Activated CD8-positive, alpha-beta T cell treated with anti-CD3 and anti-CD28 coated beads for 36 hours (primary cell): ENCODE measurements around the gene HRH3. TPM values are rescaled to one million over a fixed set of nuclear protein-coding genes. Genes with fewer than 3 reads are reported as not detected.

Source experiments
- ATAC-seq: fragments of 200-7000 bp; cut with Tn5 transposase; one replicate; pipeline ENCODE4 v1.10.0; 2021; ENCODE audit warnings: mild to moderate bottlenecking, moderate library complexity
- CTCF ChIA-PET: fragments of 350-600 bp; sonication (Branson Sonifier 250); formaldehyde crosslinking; loops from one replicate; lab custom pipeline; 2021; ENCODE audit warnings: antibody characterized with exemption; lab: Charles Lee
- POLR2A ChIA-PET: fragments of 350-600 bp; sonication (Branson Sonifier 250); formaldehyde crosslinking; loops from one replicate; lab custom pipeline; 2021; ENCODE audit warnings: antibody characterized with exemption; lab: Charles Lee
- DNase-seq: peaks from one replicate; pipeline ENCODE4 v3.0.0-alpha.2; 2020
- H3K27ac Mint-ChIP-seq: one replicate; pipeline ENCODE4 v1.8.0; 2021; ENCODE audit warnings: mild to moderate bottlenecking, mixed read lengths
- H3K27me3 Mint-ChIP-seq: one replicate; pipeline ENCODE4 v1.8.0; 2021; ENCODE audit warnings: mixed read lengths
- H3K36me3 Mint-ChIP-seq: one replicate; pipeline ENCODE4 v1.8.0; 2021; ENCODE audit warnings: low read depth, mixed read lengths
- H3K4me1 Mint-ChIP-seq: one replicate; pipeline ENCODE4 v1.8.0; 2021; ENCODE audit warnings: low read depth, mixed read lengths
- H3K4me3 Mint-ChIP-seq: one replicate; pipeline ENCODE4 v1.8.0; 2021; ENCODE audit warnings: mild to moderate bottlenecking, moderate library complexity, mixed read lengths
- H3K9me3 Mint-ChIP-seq: one replicate; pipeline ENCODE4 v1.8.0; 2021; ENCODE audit warnings: mixed read lengths
- CTCF ChIP-seq: fragments of 200-600 bp; IDR thresholded peaks from one replicate; pipeline ENCODE4 v1.8.0; 2022; ENCODE audit warnings: antibody characterized with exemption, mild to moderate bottlenecking
- intact Hi-C: fragments of 100-400 bp; cut with micrococcal nuclease; formaldehyde crosslinking; loops from one replicate; pipeline ENCODE4 v1.10.0; 2022
- total RNA-seq, 2 experiments: library from RNA; stranded (reverse); gene quantifications; one replicate each; pipeline ENCODE4 v1.2.3, GENCODE V29; 2021

Gene HRH3
- total RNA-seq, 2 experiments from 2014 or later: not detected

GRCh38 chr20:62231292-62231691, 11.2 kb upstream of the HRH3 start:
- intact Hi-C loops: no loop called here
- no peak overlapping the region for H3K4me3 Mint-ChIP-seq
- no peaks in the 10 kb centered on the region for H3K9me3 Mint-ChIP-seq
- DNase-seq: no peak
- no peaks in the 10 kb centered on the region for H3K4me1 Mint-ChIP-seq
- no peak overlapping the region for H3K27ac Mint-ChIP-seq
- no peak for ATAC-seq
- H3K36me3 Mint-ChIP-seq: no peaks in the 10 kb centered on the region
- no peak for TF ChIP-seq CTCF
- H3K27me3 Mint-ChIP-seq: peaks cover 7% of the 10 kb centered on the region
- ChIA-PET CTCF (no interaction called here), POLR2A (no interaction called here)

GRCh38 chr20:62230696-62231095, 10.6 kb upstream of the HRH3 start:
- ATAC-seq: no peak
- Mint-ChIP-seq H3K4me3 (no peak overlapping the region), H3K4me1 (no peaks in the 10 kb centered on the region), H3K27ac (no peak overlapping the region), H3K27me3 (peaks cover 7% of the 10 kb centered on the region), H3K9me3 (no peaks in the 10 kb centered on the region), H3K36me3 (no peaks in the 10 kb centered on the region)
- intact Hi-C loops: no loop called here
- no peak for TF ChIP-seq CTCF
- ChIA-PET POLR2A (no interaction called here), CTCF (no interaction called here)
- no peak for DNase-seq

- CTCF ChIA-PET: no interaction called here
- Mint-ChIP-seq H3K4me1 (no peaks in the 10 kb centered on the region), H3K9me3 (no peaks in the 10 kb centered on the region), H3K4me3 (no peak overlapping the region), H3K27me3 (peaks cover 9% of the 10 kb centered on the region), H3K36me3 (no peaks in the 10 kb centered on the region), H3K27ac (no peak overlapping the region)
- ATAC-seq (no peak), DNase-seq (no peak)
- intact Hi-C loops: no loop called here
- POLR2A ChIA-PET: no interaction called here
- TF ChIP-seq CTCF: no peak
Observed at GRCh38 chr20:62230276-62230675, 10.2 kb upstream of the HRH3 start.

GRCh38 chr20:62229667-62230066, 9.6 kb upstream of the HRH3 start:
- Mint-ChIP-seq H3K27me3 (peaks cover 12% of the 10 kb centered on the region), H3K4me1 (no peaks in the 10 kb centered on the region), H3K4me3 (no peak overlapping the region), H3K9me3 (no peaks in the 10 kb centered on the region), H3K27ac (no peak overlapping the region), H3K36me3 (no peaks in the 10 kb centered on the region)
- DNase-seq: no peak
- no peak for TF ChIP-seq CTCF
- no peak for ATAC-seq
- POLR2A ChIA-PET: no interaction called here
- CTCF ChIA-PET: no interaction called here
- intact Hi-C loops: no loop called here

- Mint-ChIP-seq H3K9me3 (no peaks in the 10 kb centered on the region), H3K27me3 (peaks cover 13% of the 10 kb centered on the region), H3K4me1 (no peaks in the 10 kb centered on the region), H3K36me3 (no peaks in the 10 kb centered on the region), H3K27ac (no peak overlapping the region), H3K4me3 (no peak overlapping the region)
- DNase-seq (no peak), ATAC-seq (no peak)
- TF ChIP-seq CTCF: no peak
- intact Hi-C loops: no loop called here
- CTCF ChIA-PET: no interaction called here
- POLR2A ChIA-PET: no interaction called here
Observed at GRCh38 chr20:62228982-62229545, 9.0 kb upstream of the HRH3 start.
